Measurements from ENCODE around the gene CEACAM21. TPM values are rescaled to one million over a fixed set of nuclear protein-coding genes. Genes with fewer than 3 reads are reported as not detected.
A peak's percentile ranks its signal among the peaks of the same experiment; 100 is the strongest.

Gene CEACAM21
- not detected in 2 replicates for total RNA-seq (2014; rRNA removed; shearing (Covaris generic); ENCODE audit: low replicate concordance)

DNA sequence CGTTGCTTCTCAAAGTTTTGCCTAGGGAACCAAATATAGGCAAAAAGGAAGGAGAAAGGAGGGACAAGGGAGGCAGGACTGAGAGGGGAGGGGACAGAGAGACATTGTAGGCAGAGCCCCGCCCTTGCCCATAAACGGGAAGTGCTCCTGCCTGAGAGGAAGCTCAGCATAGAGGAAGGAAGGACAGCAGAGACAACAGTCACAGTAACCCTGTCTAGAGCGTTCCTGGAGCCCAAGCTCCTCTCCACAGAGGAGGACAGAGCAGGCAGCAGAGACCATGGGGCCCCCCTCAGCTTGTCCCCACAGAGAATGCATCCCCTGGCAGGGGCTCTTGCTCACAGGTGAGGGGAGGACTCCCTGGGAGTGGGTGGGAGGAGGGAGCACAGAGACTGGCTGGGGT, at the start of gene CEACAM21:
TSS of gene CEACAM21 (plus strand) at position 169 of the 400 bp plus-strand sequence. CDS start at position 278, 109 bp downstream.
- DNase-seq (ENCODE audit: low read depth) = no peak
- in situ Hi-C loops (cut with HindIII; ENCODE audit: low pct_unique_long_range_greater_than_20kb, low sequenced_read_pairs) = no loop called here

DNA sequence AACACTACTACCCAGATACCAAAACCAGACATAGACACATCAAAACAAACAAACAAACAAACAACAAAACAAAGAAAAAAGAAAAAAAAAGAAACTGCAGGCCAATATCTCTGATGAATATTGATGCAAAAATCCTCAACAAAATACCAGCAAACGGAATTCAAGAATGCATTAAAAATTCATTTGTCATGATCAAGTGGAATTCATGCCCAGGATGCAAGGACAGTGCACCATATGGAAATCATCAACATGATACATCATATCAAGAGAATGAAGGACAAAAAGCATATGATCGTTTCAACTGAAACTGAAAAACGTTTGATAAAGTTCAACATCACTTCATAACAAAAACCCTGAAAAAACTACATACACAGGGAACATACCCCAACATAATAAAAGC, 48.9 kb upstream of the CEACAM21 start:
- in situ Hi-C loops (cut with HindIII; ENCODE audit: low pct_unique_long_range_greater_than_20kb, low sequenced_read_pairs) = no loop called here
- DNase-seq (ENCODE audit: low read depth) = no peak

DNA sequence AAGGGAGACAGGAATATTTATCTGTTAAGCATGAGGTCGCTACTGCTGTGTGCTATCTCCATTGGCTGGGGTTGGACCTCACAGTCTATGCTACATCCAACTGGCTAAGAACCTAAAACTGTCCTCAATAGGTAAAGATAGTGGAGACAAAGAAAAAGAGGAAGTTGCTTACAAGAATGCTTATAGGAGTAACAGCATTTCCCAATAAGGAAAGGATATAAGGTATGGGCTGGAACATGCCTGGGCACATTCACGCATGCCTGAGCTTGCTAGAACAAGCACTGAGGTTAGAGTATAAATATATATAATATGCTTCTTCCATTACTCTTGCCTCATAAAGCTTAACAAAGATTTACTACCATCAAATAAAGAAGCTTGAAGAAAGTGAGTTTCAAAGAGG, 47.9 kb upstream of the CEACAM21 start:
- in situ Hi-C loops (cut with HindIII; ENCODE audit: low pct_unique_long_range_greater_than_20kb, low sequenced_read_pairs) = no loop called here
- no peak for DNase-seq (ENCODE audit: low read depth)

DNA sequence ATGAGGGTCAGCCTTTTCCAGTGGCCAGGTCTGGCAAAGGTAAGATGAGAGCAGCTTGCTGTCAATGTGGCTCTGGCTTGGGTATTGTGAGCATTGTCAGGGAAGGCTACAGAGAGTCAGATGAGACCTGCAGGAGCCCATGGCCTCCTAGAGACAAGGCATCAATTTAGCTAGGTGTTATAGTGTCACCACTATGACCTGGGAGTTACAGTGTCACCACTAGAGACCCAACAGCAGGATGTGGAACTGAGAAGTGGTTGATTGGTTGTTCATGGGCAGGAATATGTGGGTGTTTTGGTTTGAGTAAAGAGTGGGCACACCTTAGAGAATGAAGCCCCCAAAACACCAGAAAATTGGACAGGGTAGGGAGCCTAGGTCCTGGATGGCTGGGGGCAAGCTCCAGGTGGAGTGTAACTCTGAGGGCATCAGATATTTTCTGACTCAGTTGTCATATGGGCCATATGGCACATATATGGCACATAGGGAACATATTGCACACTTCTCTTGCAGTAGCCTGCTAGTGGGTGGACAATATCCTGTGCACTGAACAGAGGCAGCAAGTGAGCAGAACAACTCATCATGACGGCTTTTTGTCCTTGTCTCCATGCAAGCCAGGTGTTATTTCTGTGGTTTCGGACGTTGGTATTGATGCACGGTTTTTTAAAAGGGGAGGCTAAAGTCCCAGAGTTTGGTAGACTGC, 46.3 kb upstream of the CEACAM21 start:
- DNase-seq (ENCODE audit: low read depth) = no peak
- in situ Hi-C loops (cut with HindIII; ENCODE audit: low pct_unique_long_range_greater_than_20kb, low sequenced_read_pairs) = loop anchor here (5.0 kb wide), 1 partner anchor 43 kb away; no protein-coding TSS in a partner anchor

DNA sequence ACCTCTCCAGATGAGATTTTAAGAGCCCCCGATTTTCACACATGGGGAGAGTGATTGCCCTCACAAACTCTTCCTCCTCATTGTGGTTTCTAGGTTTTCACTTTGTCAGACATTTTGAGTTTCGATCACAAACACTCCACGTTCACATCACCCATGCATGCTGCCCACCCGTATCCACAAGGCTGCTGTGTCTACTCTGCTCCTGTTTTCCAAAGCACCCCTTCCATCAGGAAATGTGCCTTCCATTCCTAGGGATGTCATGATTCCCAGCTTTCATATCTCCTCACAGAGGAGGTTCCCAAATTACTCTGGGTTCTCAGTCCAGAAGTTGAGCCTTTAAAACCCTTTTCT, 45.8 kb upstream of the CEACAM21 start:
- in situ Hi-C loops (cut with HindIII; ENCODE audit: low pct_unique_long_range_greater_than_20kb, low sequenced_read_pairs) = loop anchor here (5.0 kb wide), 1 partner anchor 42 kb away; no protein-coding TSS in a partner anchor
- DNase-seq (ENCODE audit: low read depth) = no peak

DNA sequence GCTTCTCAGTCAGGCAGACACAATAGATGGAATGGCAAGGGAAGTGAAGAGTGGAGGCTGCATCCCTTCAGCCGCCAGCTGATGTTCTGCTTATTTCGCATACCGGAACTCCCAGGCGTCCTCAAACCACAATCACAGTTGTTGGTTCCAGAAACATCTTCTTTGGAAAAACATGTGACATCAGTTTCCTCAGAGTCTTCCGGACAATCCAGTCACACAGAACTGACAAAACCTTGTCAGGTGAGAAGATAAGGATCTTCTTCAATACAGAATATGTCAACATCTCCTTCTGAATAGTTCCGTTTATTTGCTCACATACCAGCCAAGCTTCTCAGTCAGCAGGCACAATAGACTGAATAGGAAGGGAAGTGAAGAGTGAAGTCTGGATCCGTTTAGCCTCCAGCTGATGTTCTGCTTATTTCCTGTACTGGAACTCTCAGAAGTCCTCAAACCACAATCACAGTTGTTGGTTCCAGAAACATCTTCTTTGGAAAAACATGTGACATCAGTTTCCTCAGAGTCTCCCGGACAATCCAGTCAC, 45.1 kb upstream of the CEACAM21 start:
- DNase-seq (ENCODE audit: low read depth) = no peak
- in situ Hi-C loops (cut with HindIII; ENCODE audit: low pct_unique_long_range_greater_than_20kb, low sequenced_read_pairs) = loop anchor here (5.0 kb wide), 1 partner anchor 41 kb away; no protein-coding TSS in a partner anchor

DNA sequence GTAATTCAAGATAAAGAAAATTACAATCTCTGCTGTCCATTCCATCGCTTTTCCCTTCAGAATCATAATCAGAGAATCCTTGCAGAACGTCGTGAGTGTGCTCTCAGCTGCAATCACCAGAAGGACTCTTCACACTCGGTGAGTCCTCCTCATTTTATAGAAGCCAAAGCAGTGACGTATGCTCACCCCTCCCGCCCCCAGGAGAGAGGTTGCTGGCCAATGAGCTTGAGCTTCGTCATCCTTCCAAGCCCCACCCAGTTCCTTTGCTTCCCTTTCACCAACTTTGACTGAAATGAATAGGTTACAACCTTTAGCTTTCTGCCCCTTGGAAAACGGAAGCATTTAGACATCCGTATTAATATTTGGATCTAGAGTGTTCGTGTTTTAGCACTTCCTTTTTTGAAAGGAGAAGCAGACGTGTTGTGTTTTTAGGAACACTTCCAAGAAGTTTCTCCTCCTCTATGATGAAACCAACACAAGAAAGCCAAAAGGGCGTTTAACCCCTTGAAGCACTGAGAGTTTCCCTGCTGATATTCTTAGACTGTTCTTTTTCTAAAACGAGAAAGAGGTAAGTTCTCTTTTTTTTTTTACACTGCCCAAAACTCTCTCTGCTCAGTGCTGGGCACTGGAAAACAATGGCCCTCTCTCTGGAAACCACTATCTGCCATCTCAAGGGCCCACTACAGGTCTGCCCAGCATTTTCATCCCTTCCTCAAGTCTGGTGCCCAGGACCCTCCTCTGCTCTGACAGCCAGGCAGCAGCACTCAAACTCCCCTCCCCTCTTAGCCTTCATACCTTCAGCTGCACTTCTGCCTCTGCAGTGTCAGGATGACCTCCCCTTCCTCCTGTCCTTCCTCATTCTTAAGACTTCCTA, 44.3 kb upstream of the CEACAM21 start:
- in situ Hi-C loops (cut with HindIII; ENCODE audit: low pct_unique_long_range_greater_than_20kb, low sequenced_read_pairs) = loop anchor here (5.0 kb wide), 1 partner anchor 41 kb away; no protein-coding TSS in a partner anchor
- peak; percentile 81 for DNase-seq (ENCODE audit: low read depth)

DNA sequence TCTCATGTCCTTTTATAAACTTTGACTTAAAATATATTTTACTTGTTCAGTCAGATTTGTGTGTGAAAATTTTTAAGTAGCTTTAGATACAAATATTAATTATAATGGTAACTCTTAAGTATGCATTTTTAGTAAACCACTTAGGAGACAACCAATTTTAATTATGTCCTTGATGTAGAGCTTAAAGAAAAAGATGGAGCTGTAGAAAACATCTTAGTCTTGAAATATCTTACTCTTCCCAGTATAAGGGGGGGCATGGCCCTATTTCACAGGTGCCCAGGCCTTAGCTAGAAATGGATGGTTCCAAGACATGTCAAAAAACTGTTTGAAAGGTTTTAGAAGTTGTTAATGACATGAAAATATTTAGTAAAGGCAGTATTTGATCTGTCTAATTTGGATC, 43.4 kb upstream of the CEACAM21 start:
- in situ Hi-C loops (cut with HindIII; ENCODE audit: low pct_unique_long_range_greater_than_20kb, low sequenced_read_pairs) = loop anchor here (5.0 kb wide), 1 partner anchor 40 kb away; no protein-coding TSS in a partner anchor
- DNase-seq (ENCODE audit: low read depth) = no peak

DNA sequence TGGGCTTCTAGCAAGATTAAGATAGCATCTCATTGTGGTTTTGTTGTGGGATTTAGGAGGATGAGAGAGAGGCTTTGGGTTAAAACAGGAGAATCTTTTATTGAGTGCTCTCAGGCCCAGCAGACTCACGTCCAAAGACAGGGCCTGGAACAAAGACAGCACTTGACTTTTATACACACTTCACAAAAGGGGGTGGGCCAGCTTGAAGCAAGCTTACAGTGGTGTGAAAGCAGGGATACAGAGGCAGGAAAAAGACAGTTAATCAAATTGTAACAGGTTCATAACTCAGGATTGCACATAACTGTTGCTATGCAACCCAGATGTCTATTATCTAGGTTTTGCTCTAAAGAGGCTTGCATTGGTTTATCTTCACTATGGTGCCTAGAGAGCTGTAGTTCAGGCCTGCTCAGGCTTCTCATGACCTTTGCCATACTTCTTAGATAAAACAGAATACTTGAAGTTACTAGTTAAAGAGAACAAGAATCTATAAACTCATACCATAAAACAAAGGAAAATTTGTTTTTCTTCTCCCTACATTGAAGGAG, 42.2 kb upstream of the CEACAM21 start:
- no peak for DNase-seq (ENCODE audit: low read depth)

DNA sequence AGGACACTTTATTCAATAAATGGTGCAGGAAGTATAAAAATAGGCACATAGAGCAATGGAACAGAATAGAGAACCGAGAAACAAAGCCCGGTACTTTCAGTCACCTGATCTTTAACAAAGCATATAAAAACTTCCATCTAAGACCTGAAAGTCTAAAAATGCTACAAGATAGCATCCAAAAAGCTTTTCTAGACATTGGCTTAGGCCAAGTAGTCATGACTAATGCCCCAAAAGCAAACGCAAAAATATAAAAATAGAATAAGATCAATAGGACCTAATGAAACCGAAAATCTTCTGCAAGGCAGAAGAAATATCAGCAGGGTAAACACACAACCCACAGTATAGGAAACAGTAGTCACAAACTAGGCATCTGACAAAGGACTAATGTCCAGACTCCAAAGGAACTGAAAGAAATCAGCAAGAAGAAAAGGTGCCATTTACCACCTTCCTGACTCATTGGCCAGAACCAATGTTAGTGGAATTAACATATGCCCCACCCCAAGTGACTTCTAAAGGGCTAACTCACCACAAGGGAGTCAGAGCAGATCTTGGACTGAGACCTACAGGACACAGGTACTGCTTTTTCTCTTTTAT, 40.8 kb upstream of the CEACAM21 start:
- DNase-seq (ENCODE audit: low read depth) = no peak
- in situ Hi-C loops (cut with HindIII; ENCODE audit: low pct_unique_long_range_greater_than_20kb, low sequenced_read_pairs) = no loop called here

More for the DNA sequence above, 42.2 kb upstream of the CEACAM21 start:
- in situ Hi-C loops (cut with HindIII; ENCODE audit: low pct_unique_long_range_greater_than_20kb, low sequenced_read_pairs) = loop anchor here (5.0 kb wide), 1 partner anchor 39 kb away; no protein-coding TSS in a partner anchor

DNA sequence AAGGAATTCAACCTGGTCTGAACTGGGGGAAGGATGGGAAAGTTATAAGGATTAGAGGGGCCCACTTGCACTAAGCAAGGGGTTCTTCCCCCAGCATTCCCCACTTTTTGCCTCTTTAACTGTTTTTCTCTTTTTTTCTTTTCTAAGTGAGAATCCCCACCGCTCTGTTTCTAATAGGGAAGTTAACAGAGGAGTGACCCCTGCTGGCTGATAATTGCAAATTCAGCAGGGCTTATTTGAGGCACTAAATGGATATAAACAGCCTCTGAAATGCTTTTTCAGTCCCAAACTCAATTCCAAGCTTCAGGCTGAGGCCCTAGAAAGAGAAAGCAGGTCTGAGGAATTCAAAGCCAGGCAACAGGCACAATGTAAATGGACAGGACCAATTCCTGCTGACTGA, 38.2 kb upstream of the CEACAM21 start:
- no peak for DNase-seq (ENCODE audit: low read depth)
- in situ Hi-C loops (cut with HindIII; ENCODE audit: low pct_unique_long_range_greater_than_20kb, low sequenced_read_pairs) = no loop called here

DNA sequence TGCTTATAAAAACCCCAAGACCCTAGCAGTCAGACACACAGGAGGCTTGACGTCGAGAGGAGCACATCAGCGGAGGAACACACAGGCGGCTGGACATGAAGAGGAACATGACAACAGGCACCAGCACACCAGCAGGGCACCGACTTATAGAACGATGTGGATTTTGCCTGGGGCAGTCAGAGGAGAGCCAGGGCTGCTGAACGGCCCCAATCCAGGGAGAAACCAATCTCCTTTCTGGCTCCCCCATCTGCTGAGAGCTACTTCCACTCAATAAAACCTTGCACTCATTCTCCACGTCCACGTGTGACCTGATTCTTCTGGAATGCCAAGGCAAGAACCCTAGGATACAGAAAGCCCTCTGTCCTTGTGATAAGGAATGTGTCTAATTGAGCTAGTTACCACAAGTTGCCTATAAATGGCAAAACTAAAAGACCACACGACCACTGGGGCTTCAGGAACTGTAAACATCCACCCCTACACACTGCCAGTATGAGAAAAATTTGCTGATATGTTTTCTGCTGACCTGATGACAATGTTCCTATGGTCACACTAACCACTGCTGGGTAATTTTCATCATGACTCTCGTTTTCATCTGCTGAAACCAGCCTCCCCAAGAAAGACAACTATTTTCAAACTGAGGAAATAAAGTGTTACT, 35.8 kb upstream of the CEACAM21 start:
- DNase-seq (ENCODE audit: low read depth) = no peak
- in situ Hi-C loops (cut with HindIII; ENCODE audit: low pct_unique_long_range_greater_than_20kb, low sequenced_read_pairs) = no loop called here

DNA sequence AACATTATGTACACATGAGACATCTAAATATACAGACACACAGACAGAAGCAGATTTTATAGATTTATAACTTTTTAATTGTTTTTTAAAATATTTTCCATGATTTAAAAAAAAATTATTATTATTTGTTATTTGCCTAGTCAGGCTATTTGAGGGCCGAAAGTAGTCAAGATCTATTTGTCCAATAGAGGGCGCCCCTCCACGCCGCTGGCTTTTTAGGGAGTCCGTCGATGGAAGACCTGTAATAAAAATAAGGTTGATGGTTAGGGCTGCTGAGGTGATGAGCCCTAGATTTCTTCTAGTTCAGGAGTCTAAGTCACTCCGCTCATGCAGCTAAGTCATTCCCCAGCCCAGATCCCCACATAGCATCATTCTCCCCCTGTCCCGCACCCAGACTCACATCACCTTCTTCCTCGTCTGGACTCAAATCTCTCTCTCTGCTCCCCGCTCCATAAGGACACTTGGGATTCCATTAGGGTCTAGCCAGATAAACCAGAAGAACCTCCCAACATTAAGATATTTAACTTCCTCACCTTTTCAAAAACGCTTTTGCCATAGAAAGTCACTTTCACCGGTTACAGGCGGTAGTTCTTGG, 33.9 kb upstream of the CEACAM21 start:
- no peak for DNase-seq (ENCODE audit: low read depth)
- in situ Hi-C loops (cut with HindIII; ENCODE audit: low pct_unique_long_range_greater_than_20kb, low sequenced_read_pairs) = no loop called here

DNA sequence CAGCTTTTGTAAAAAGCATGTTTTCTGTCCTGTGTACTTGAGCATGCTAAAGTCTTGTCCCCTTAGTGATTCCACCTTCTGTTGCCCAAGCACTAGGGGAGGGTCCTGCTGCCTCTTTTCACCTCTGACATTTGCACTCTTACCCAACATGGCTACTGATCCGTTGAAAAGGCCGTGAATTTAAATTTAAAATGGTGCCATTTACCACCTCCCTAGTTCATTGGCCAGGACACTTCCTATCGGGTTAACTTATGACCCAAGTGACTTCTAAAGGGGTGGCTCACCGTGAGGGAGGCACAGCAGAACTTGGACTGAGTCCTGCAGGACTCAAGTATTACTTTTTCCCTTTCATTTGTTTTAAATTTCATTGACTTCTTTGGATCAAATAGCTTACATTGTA, 33.3 kb upstream of the CEACAM21 start:
- in situ Hi-C loops (cut with HindIII; ENCODE audit: low pct_unique_long_range_greater_than_20kb, low sequenced_read_pairs) = no loop called here
- DNase-seq (ENCODE audit: low read depth) = no peak

DNA sequence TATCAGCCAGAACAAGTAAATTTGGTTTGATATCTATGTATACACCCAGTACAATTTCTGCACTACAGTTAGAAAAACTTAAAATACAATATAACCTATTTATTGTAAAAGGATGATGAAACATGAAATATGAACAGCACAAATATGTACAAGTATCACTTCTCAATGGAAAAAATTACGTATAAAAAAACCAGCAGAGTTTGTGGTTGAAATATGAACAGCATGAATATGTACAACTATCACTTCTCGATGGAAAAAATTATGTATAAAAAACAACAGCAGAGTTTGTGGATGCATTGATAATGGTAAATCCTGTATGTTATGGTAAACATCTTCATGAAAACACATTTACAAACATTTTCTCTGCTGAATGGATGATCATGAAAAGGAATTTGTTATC, 32.4 kb upstream of the CEACAM21 start:
- no peak for DNase-seq (ENCODE audit: low read depth)
- in situ Hi-C loops (cut with HindIII; ENCODE audit: low pct_unique_long_range_greater_than_20kb, low sequenced_read_pairs) = no loop called here

DNA sequence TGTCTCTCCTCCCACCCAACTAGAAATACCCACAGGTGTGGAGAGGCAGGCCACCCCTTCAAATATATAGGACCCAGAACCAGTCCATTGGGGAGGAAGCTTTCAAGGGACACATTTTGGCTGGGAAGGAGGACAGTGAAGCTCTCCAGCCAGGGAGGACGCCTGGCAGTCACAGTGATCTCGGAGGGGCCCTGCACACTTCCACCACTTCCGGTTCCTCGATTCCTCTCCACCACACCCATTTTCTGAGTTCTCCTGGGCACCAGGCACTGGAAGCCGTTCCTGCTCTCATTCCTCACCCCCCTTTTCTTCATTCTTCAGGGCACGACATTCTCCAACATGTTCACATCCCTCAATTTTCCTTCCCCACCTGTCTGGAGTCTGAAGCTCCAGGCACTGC, 30.4 kb upstream of the CEACAM21 start:
- in situ Hi-C loops (cut with HindIII; ENCODE audit: low pct_unique_long_range_greater_than_20kb, low sequenced_read_pairs) = no loop called here
- no peak for DNase-seq (ENCODE audit: low read depth)

DNA sequence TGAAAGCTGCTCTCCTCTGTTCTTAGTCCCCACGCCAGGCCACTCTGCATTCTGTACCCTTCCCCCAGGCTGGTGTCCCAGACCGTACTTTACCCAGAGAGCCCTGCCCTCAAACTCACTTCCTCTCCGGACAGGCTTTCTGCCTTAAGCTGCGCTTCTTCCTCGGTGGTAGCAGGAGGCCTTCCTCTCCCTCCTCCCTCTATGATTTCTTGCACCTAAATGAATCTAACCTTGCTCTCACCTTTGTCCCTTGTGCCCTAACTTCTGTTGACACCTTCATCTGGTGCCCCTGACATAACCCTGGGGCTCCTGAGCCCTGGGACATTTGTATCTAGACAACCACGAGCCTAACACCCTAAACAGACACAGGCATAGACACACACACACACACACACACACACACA, 29.6 kb upstream of the CEACAM21 start:
- DNase-seq (ENCODE audit: low read depth) = no peak
- in situ Hi-C loops (cut with HindIII; ENCODE audit: low pct_unique_long_range_greater_than_20kb, low sequenced_read_pairs) = no loop called here
